Esophagus squamous epithelium (tissue), 4 donors: Measurements from ENCODE around the gene FOXJ3.

Experiments used
- CTCF ChIP-seq, 6 experiments: fragments of 450-650 bp in 4 of 6; fragments of 200-600 bp in 2 of 6; sonication (generic) in 2 of 6; IDR thresholded peaks; one replicate each; pipeline ENCODE4 v1.5.1; 2016 to 2019; ENCODE audit warnings: antibody characterized with exemption in 6 of 6, mild to moderate bottlenecking in 4 of 6, moderate library complexity in 4 of 6
- POLR2A ChIP-seq, 4 donors: fragments of 450-650 bp; IDR thresholded peaks; one replicate each; pipeline ENCODE4 v1.6.1; 2017; ENCODE audit warnings: antibody characterized with exemption in 4 of 4, mild to moderate bottlenecking in 4 of 4, moderate library complexity in 3 of 4

GRCh38 chr1:42320708-42321107, 14.3 kb downstream of the FOXJ3 start:
- no peak for TF ChIP-seq CTCF (IDR thresholded peaks at IDR 0.05)
- TF ChIP-seq POLR2A (IDR thresholded peaks at IDR 0.05) = no peak
